ENCODE measurements around the gene BICDL1.

BICDL1 gene

DNA sequence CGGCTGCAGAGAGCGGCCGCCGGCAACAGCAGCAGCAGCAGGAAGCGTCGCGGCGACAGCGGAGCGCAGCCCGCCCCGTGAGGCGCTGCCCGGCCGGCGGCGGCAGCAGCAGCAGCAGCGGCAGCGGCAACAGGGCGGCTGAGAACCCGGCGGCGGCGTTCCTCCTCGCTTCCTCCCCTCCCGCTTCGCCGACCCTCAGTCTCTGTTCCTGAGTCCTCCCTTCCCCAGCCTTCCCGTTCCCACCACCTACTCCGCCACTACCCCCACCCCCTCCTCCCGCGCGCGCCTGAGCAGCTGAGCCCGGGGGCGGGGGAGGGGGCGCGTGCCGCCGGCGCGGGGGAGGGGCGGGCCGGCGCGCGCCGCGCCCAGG lies 310 bp downstream of the BICDL1 start:
- Histone ChIP-seq H3K4me1 (ENCODE audit: insufficient read depth, low read length, poor library complexity, severe bottlenecking) (peaks cover 18% of the 10 kb centered on the region), H3K9me3 (ENCODE audit: insufficient read depth, low read depth, low read length) (no peaks in the 10 kb centered on the region), H3K79me2 (ENCODE audit: insufficient read depth, low read length) (no peaks in the 10 kb centered on the region), H3F3A (ENCODE audit: low read depth) (no peaks in the 10 kb centered on the region), H2AFZ (ENCODE audit: low read length) (no peak overlapping the region; the same call in 1 of the 2 replicates), H3K4me3 (ENCODE audit: low read length, poor library complexity, severe bottlenecking) (peak overlapping the region; percentile 74), H3K27me3 (ENCODE audit: insufficient read depth, low read length, poor library complexity, severe bottlenecking) (no peaks in the 10 kb centered on the region), H3K9ac (ENCODE audit: low read depth, low read length, poor library complexity, severe bottlenecking) (no peak overlapping the region), H3K9me2 (replicated peaks; ENCODE audit: low read depth, low read length) (no peaks in the 10 kb centered on the region), H3K4me2 (ENCODE audit: low read depth, low read length, poor library complexity, severe bottlenecking) (peak overlapping the region; percentile 75), H4K20me1 (ENCODE audit: insufficient read depth, low read length, poor library complexity, severe bottlenecking) (peaks cover 8% of the 10 kb centered on the region), H3K36me3 (ENCODE audit: insufficient read depth, low read length) (no peaks in the 10 kb centered on the region)
- TF ChIP-seq CTCF (conservative IDR thresholded peaks at IDR 0.05; ENCODE audit: low read length) (no peak), EZH2phosphoT487 (IDR thresholded peaks at IDR 0.05; ENCODE audit: borderline replicate concordance) (no peak)

GRCh38 chr12:119989731-119990381 lies 820 bp downstream of the BICDL1 start:
- no peak overlapping the region for H3K9ac ChIP-seq (ENCODE audit: low read depth, low read length, poor library complexity, severe bottlenecking)
- H4K20me1 ChIP-seq (ENCODE audit: insufficient read depth, low read length, poor library complexity, severe bottlenecking) = peaks cover 8% of the 10 kb centered on the region
- TF ChIP-seq EZH2phosphoT487 (IDR thresholded peaks at IDR 0.05; ENCODE audit: borderline replicate concordance) = no peak
- TF ChIP-seq CTCF (conservative IDR thresholded peaks at IDR 0.05; ENCODE audit: low read length) = no peak
- H3K4me2 ChIP-seq (ENCODE audit: low read depth, low read length, poor library complexity, severe bottlenecking) = peak overlapping the region; percentile 73
- H2AFZ ChIP-seq (ENCODE audit: low read length) = no peak overlapping the region
- no peaks in the 10 kb centered on the region for H3K9me2 ChIP-seq (replicated peaks; ENCODE audit: low read depth, low read length)
- no peaks in the 10 kb centered on the region for H3K27me3 ChIP-seq (ENCODE audit: insufficient read depth, low read length, poor library complexity, severe bottlenecking)
- H3K4me1 ChIP-seq (ENCODE audit: insufficient read depth, low read length, poor library complexity, severe bottlenecking) = peaks cover 18% of the 10 kb centered on the region
- no peaks in the 10 kb centered on the region for H3K36me3 ChIP-seq (ENCODE audit: insufficient read depth, low read length)
- H3K79me2 ChIP-seq (ENCODE audit: insufficient read depth, low read length) = no peaks in the 10 kb centered on the region
- H3F3A ChIP-seq (ENCODE audit: low read depth) = no peaks in the 10 kb centered on the region
- H3K9me3 ChIP-seq (ENCODE audit: insufficient read depth, low read depth, low read length) = no peaks in the 10 kb centered on the region
- peak overlapping the region; percentile 74 for H3K4me3 ChIP-seq (ENCODE audit: low read length, poor library complexity, severe bottlenecking)

DNA sequence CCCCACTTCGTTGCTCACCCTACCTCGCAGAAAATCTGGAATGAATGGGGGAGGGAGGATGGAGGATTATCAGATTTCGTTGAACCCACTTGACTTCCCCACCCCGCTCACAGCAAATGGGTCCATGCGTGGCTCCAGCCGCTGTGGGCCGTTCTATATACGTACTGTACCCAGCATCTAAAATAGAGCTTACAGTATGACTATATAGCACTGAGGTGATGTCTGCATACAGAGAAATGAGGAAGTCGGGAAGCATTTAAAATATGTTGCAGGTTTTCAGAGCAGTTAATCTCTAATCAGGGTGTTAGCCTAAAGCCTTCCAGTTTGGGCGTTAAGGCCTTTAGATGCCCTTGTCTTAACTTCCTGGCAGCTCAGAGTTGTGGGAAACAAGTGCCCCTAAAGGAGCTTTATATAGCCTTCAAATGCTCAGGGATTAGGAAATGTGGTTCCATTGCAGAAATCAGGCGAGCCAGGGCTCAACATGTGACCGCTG lies 1.4 kb downstream of the BICDL1 start:
- peak overlapping the region; percentile 73 for H3K4me2 ChIP-seq (ENCODE audit: low read depth, low read length, poor library complexity, severe bottlenecking)
- no peaks in the 10 kb centered on the region for H3K27me3 ChIP-seq (ENCODE audit: insufficient read depth, low read length, poor library complexity, severe bottlenecking)
- H3K36me3 ChIP-seq (ENCODE audit: insufficient read depth, low read length) = no peaks in the 10 kb centered on the region
- H3K79me2 ChIP-seq (ENCODE audit: insufficient read depth, low read length) = no peaks in the 10 kb centered on the region
- no peaks in the 10 kb centered on the region for H3K9me2 ChIP-seq (replicated peaks; ENCODE audit: low read depth, low read length)
- H2AFZ ChIP-seq (ENCODE audit: low read length) = no peak overlapping the region
- H3K4me3 ChIP-seq (ENCODE audit: low read length, poor library complexity, severe bottlenecking) = peak overlapping the region; percentile 74
- H3F3A ChIP-seq (ENCODE audit: low read depth) = no peaks in the 10 kb centered on the region
- H3K9me3 ChIP-seq (ENCODE audit: insufficient read depth, low read depth, low read length) = no peaks in the 10 kb centered on the region
- H3K9ac ChIP-seq (ENCODE audit: low read depth, low read length, poor library complexity, severe bottlenecking) = no peak overlapping the region
- H4K20me1 ChIP-seq (ENCODE audit: insufficient read depth, low read length, poor library complexity, severe bottlenecking) = peaks cover 8% of the 10 kb centered on the region
- no peak for TF ChIP-seq CTCF (conservative IDR thresholded peaks at IDR 0.05; ENCODE audit: low read length)
- no peak for TF ChIP-seq EZH2phosphoT487 (IDR thresholded peaks at IDR 0.05; ENCODE audit: borderline replicate concordance)
- H3K4me1 ChIP-seq (ENCODE audit: insufficient read depth, low read length, poor library complexity, severe bottlenecking) = peaks cover 18% of the 10 kb centered on the region
